RWPE2 (cell line): ENCODE measurements around the gene RABAC1.

ENCODE experiments used
- ATAC-seq: fragments of 200-7000 bp; cut with Tn5 transposase; 3 replicates; pipeline ENCODE4 v1.9.1; 2021; ENCODE audit warnings: low read depth
- DNase-seq: peaks from one replicate; pipeline ENCODE4 v3.0.0-alpha.2; 2020; ENCODE audit warnings: low spot score
- H3K27ac ChIP-seq: fragments of 450-650 bp; 2 replicates; pipeline ENCODE4 v1.5.1; 2017; ENCODE audit warnings: mild to moderate bottlenecking; ENCODE audit not compliant: poor library complexity, severe bottlenecking
- H3K27me3 ChIP-seq: fragments of 250-450 bp; sonication (Bioruptor Pico); 2 replicates; pipeline ENCODE4 v1.5.1; 2021; ENCODE audit warnings: mild to moderate bottlenecking, moderate library complexity; ENCODE audit not compliant: insufficient read depth, poor library complexity, severe bottlenecking
- H3K36me3 ChIP-seq: fragments of 250-450 bp; sonication (Bioruptor Pico); 2 replicates; pipeline ENCODE4 v1.5.1; 2020; ENCODE audit warnings: low read depth, mild to moderate bottlenecking, moderate library complexity
- H3K4me1 ChIP-seq: fragments of 250-450 bp; sonication (Bioruptor Pico); 2 replicates; pipeline ENCODE4 v1.5.1; 2021; ENCODE audit warnings: mild to moderate bottlenecking, moderate library complexity; ENCODE audit not compliant: insufficient read depth, poor library complexity, severe bottlenecking
- H3K4me3 ChIP-seq: fragments of 250-450 bp; sonication (Bioruptor Pico); 2 replicates; pipeline ENCODE4 v1.5.1; 2021; ENCODE audit warnings: mild to moderate bottlenecking, moderate library complexity; ENCODE audit not compliant: severe bottlenecking
- H3K9me3 ChIP-seq: fragments of 250-450 bp; sonication (Bioruptor Pico); 2 replicates; pipeline ENCODE4 v1.5.1; 2021; ENCODE audit warnings: mild to moderate bottlenecking, moderate library complexity; ENCODE audit not compliant: severe bottlenecking
- CTCF ChIP-seq: fragments of 450-650 bp; IDR thresholded peaks from one replicate; pipeline ENCODE4 v1.5.1; 2017; ENCODE audit warnings: mild to moderate bottlenecking, moderate library complexity; ENCODE audit not compliant: poor library complexity, severe bottlenecking

Gene RABAC1

GRCh38 chr19:41932720-41933332 lies 26.3 kb downstream of the RABAC1 start:
- Histone ChIP-seq H3K9me3 (no peaks in the 10 kb centered on the region), H3K36me3 (no peaks in the 10 kb centered on the region), H3K4me3 (no peak overlapping the region), H3K27ac (no peak overlapping the region), H3K27me3 (peaks cover 72% of the 10 kb centered on the region), H3K4me1 (peaks cover 4% of the 10 kb centered on the region)
- no peak for ATAC-seq
- no peak for TF ChIP-seq CTCF
- DNase-seq, result no peak

- ATAC-seq (no peak), DNase-seq (no peak)
- peaks cover 76% of the 10 kb centered on the region for H3K27me3 ChIP-seq
- no peak for TF ChIP-seq CTCF
- no peaks in the 10 kb centered on the region for H3K36me3 ChIP-seq
- H3K4me3 ChIP-seq, result no peak overlapping the region
- H3K27ac ChIP-seq, result no peak overlapping the region
- no peaks in the 10 kb centered on the region for H3K9me3 ChIP-seq
- H3K4me1 ChIP-seq, result peaks cover 4% of the 10 kb centered on the region
These were observed 26.8 kb downstream of the RABAC1 start for GRCh38 chr19:41932259-41932719.

GRCh38 chr19:41930926-41931592 lies 28.1 kb downstream of the RABAC1 start:
- no peaks in the 10 kb centered on the region for H3K36me3 ChIP-seq
- DNase-seq (no peak), ATAC-seq (no peak)
- H3K4me1 ChIP-seq, result peaks cover under 1% of the 10 kb centered on the region
- H3K27ac ChIP-seq, result no peak overlapping the region
- peaks cover 82% of the 10 kb centered on the region for H3K27me3 ChIP-seq
- TF ChIP-seq CTCF, result peak; percentile 7
- no peaks in the 10 kb centered on the region for H3K9me3 ChIP-seq
- H3K4me3 ChIP-seq, result no peak overlapping the region

- H3K4me1 ChIP-seq, result no peaks in the 10 kb centered on the region
- no peak overlapping the region for H3K4me3 ChIP-seq
- H3K27me3 ChIP-seq, result peaks cover 84% of the 10 kb centered on the region
- DNase-seq, result no peak
- ATAC-seq, result no peak
- H3K27ac ChIP-seq, result no peak overlapping the region
- no peaks in the 10 kb centered on the region for H3K9me3 ChIP-seq
- H3K36me3 ChIP-seq, result no peaks in the 10 kb centered on the region
- TF ChIP-seq CTCF, result no peak
These were observed 28.8 kb downstream of the RABAC1 start for GRCh38 chr19:41930322-41930722.

- TF ChIP-seq CTCF, result no peak
- Histone ChIP-seq H3K27ac (no peak overlapping the region), H3K36me3 (no peaks in the 10 kb centered on the region), H3K4me1 (no peaks in the 10 kb centered on the region), H3K27me3 (peaks cover 87% of the 10 kb centered on the region), H3K9me3 (no peaks in the 10 kb centered on the region), H3K4me3 (no peak overlapping the region)
- DNase-seq, result no peak
- ATAC-seq, result no peak
These were observed 29.5 kb downstream of the RABAC1 start for GRCh38 chr19:41929536-41930071.
